NCI-H526 treated with DMSO at 0.1 percent for 48 hours (cell line): ENCODE data around the gene RASSF3.
A peak's percentile ranks its signal among the peaks of the same experiment; 100 is the strongest.
"Not testable (repeated sequence)": the region's sequence is repeated elsewhere in the genome, so short reads cannot be mapped to it uniquely, and the experiment has no call there.

Source experiments
- DNase-seq: peaks from one replicate; lab custom pipeline; 2025; lab: John Stamatoyannopoulos, UW

The RASSF3 gene

DNA sequence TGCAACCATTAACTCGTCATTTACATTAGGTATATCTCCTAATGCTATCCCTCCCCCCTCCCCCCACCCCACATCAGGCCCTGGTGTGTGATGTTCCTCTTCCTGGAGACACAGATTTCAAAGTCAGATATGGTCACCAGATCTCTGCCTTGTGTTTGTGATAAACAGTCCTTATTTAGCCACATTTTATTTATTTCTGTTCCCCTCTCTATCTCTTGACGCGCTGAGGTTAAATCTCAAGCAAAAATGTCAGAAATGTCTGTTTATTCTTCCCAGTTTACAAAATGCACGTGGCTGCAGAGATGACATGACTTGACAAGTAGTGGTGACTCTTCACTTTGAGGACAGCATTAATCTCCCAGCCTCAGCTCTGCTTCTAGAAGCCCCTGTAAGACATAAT, 11.5 kb upstream of the RASSF3 start:
- no peak for DNase-seq

- peak; percentile 69 for DNase-seq
Measured at GRCh38 chr12:64600164-64600561, 10.1 kb upstream of the RASSF3 start.

DNA sequence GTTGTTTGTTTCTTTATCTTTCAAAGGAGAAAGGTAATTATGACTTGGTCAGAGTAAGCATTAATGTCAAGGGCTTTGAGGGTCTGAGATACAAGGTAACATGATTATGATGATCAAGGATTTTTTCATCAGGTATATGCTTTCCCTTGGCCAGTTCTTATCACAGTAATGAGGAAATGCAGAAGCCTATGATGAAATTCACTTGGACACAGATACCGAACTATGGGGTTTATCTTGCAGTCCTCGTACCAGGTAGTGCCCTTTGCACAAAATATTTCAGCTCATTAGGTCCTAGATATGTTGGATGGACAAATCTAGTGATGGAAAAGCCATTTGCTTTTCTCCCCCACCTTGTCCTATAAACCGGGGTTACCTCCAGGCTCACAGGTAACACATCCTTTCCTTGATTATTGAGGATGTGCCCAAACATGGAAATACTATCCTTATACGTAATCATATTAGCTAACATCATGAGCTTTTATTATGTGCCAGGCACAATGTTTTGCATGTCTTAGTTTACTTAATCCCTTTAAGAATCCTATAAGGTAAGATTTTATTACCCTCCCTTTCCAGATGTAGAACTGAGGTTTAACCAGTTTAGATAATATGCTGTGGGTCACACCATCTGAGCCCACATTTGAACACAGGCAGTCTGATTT, 7.0 kb upstream of the RASSF3 start:
- no peak for DNase-seq

- DNase-seq, result peak; percentile 57
Measured at GRCh38 chr12:64608901-64609535, 1.3 kb upstream of the RASSF3 start.

GRCh38 chr12:64609536-64610078, 688 bp upstream of the RASSF3 start:
- DNase-seq, result peak; percentile 44

GRCh38 chr12:64610660-64611340, 505 bp downstream of the RASSF3 start:
- DNase-seq, result peak; percentile 26

DNA sequence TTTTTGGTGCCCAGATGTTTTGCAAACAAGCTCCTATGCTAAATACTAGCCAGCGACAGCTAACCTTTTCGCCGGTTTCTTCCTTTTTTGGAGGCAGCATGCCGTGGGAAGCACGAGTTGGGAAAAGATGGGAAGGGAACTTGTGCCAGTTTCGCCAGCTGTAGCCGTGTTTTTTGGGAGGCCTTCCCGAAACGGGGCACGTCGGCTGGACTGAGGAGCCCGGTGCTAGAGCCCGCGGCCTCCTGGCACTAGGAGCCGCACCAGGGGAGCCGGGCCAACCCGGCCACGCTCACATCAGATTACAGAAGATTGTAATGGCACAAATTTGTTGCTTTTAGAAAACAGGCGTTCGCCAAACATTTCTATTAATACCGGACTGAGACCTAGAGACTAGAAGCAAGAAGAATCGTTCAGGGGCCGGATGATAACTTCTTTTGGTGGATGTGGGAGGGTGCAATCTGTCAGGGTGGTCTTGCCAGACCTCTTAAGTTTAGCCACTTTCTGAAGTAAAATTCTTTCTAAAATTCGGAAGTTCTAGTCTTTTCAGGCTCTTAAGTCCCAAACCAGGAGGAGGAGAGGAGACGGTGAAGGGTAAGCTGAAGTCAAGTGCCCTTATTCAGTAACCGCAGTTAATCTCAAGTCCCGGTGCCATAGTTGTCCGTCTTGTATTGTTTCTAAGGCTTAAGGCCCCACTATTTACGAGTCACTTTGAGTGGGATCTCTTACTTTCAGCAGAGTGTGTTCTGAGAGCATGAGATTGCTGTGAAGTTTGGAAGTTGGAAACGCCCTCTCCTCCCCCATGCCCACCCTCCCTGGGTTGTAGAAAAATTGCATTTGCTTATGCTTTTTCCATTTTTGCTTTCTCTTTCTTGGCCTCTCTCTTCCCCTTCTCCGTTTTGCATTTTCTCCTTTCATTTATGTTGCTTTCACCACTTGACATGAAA, 1.3 kb downstream of the RASSF3 start:
- peak; percentile 5 for DNase-seq

DNA sequence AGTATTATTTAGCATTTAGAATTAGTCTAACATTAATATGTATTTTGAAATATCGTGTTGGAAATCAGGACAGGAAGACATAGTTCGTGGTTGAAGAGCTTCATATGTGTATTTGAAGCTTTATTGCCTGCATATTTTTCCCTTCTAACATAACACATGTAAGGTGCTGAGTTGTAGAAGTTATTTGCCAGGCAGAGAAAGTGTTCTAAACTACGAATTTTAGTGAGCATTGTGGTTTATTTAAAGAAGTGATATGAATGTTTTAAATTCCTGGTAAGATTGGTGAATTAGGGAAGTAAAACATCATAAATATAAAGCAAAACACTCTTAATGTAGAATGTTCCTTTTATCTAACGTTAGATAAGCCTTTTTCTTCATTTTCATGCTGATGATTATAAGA, 2.5 kb downstream of the RASSF3 start:
- DNase-seq, result no peak

- not testable (repeated sequence) for DNase-seq
Measured at GRCh38 chr12:64613775-64614398, 3.6 kb downstream of the RASSF3 start.

GRCh38 chr12:64616201-64616600, 5.9 kb downstream of the RASSF3 start:
- DNase-seq, result no peak

GRCh38 chr12:64618953-64619590, 8.8 kb downstream of the RASSF3 start:
- DNase-seq, result no peak

DNA sequence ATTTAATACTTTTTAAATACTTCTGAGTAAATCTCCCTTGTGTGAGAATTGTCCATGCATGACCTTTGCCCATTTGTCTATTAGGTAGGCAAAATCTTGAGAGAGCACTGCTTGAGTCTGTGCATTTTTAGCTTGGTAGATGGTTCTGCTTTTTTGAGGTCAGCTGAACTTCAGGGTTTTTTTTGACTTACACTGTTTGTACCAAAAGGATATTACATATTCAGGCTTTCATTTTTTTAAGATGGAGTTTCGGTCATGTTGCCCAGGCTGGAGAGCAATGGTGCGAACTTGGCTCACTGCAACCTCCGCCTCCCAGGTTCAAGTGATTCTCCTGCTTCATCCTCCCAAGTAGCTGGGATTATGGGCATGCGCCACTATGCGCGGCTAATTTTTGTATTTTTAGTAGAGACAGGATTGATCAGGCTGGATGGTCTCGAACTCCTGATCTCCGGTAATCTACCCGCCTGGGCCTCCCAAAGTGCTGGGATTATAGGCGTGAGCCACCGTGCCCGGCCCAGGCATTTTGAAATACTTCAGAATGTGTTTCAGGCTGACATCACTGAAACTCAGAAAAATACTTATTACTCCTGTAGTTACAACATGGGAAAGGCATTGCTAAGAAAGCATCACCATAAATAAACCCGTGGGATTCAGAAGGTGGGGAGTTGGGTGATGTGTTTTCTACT, 11.1 kb downstream of the RASSF3 start:
- no peak for DNase-seq

- no peak for DNase-seq
Measured at GRCh38 chr12:64624035-64624434, 13.7 kb downstream of the RASSF3 start.

GRCh38 chr12:64625243-64626077, 15.2 kb downstream of the RASSF3 start:
- DNase-seq, result no peak

DNA sequence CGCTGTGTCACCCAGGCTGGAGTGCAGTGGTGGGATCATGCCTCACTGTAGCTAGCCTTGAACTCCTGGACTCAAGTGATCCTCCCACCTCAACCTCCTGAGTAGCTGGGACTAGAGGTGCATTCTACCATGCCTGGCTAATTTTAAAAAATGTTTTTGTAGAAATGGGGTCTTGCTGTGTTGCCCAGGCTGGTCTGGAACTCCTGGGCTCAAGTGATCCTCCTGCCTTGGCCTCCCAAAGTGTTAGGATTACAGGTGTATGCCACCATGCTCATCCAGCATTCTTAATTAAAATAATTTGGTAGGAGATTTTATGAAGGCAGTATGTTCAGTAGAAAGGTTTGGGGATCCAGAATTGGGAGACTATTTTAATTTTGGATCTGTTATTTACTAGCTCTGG, 16.3 kb downstream of the RASSF3 start:
- not testable (repeated sequence) for DNase-seq

- DNase-seq, result no peak
Measured at GRCh38 chr12:64627771-64628170, 17.5 kb downstream of the RASSF3 start.

DNA sequence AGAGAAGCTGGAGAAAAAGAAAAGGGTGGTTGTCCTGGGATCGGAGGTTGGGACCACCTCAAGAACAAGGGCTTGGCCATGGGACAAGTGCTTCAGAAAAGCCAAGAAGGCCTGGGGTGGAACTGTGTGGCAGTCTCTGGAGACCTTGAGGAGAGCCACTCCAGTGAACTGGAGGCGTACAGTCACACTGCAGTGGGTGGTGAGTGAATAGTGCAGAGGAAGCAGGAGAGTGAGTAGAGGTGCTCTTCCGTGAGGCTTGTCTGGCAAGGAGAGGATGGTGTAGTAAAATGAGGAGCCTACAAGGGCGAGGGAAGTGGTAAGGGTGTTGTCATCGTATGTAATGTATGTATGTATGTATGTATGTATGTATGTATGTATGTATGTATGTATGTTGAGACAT, 20.9 kb downstream of the RASSF3 start:
- no peak for DNase-seq

GRCh38 chr12:64633011-64633939, 23.0 kb downstream of the RASSF3 start:
- DNase-seq, result no peak
